VCaP (cell line): ENCODE results near the gene ESPL1.
A peak's percentile ranks its signal among the peaks of the same experiment; 100 is the strongest.

Source experiments
- H3K27ac ChIP-seq: fragments of 450-650 bp; 2 replicates; pipeline ENCODE4 v1.5.1; 2017
- CTCF ChIP-seq: fragments of 450-650 bp; conservative IDR thresholded peaks from 2 replicates; pipeline ENCODE4 v1.5.1; 2017; ENCODE audit warnings: mild to moderate bottlenecking, moderate library complexity

ESPL1 gene

GRCh38 chr12:53268630-53269562 is 797 bp downstream of the ESPL1 start:
- peak overlapping the region; percentile 70; the same call in 1 of the 2 replicates for H3K27ac ChIP-seq

GRCh38 chr12:53274445-53274844 is 6.3 kb downstream of the ESPL1 start:
- no peak for TF ChIP-seq CTCF

More at GRCh38 chr12:53268630-53269562, 797 bp downstream of the ESPL1 start:
- no peak for TF ChIP-seq CTCF

GRCh38 chr12:53276511-53276910 is 8.4 kb downstream of the ESPL1 start:
- TF ChIP-seq CTCF, result no peak

More at GRCh38 chr12:53274445-53274844, 6.3 kb downstream of the ESPL1 start:
- no peak overlapping the region for H3K27ac ChIP-seq

GRCh38 chr12:53277981-53278380 is 9.9 kb downstream of the ESPL1 start:
- no peak overlapping the region for H3K27ac ChIP-seq

More at GRCh38 chr12:53276511-53276910, 8.4 kb downstream of the ESPL1 start:
- no peak overlapping the region for H3K27ac ChIP-seq

GRCh38 chr12:53279283-53279869 is 11.3 kb downstream of the ESPL1 start:
- H3K27ac ChIP-seq, result peak overlapping the region; percentile 56
- TF ChIP-seq CTCF, result no peak

More at GRCh38 chr12:53277981-53278380, 9.9 kb downstream of the ESPL1 start:
- TF ChIP-seq CTCF, result no peak

GRCh38 chr12:53279888-53280498 is 11.9 kb downstream of the ESPL1 start:
- TF ChIP-seq CTCF, result no peak
- H3K27ac ChIP-seq, result peak overlapping the region; percentile 56

GRCh38 chr12:53286448-53286847 is 18.3 kb downstream of the ESPL1 start:
- no peak overlapping the region for H3K27ac ChIP-seq
- TF ChIP-seq CTCF, result no peak
